ENCODE data around the gene JMJD4. TPM values are rescaled to one million over a fixed set of nuclear protein-coding genes. Genes with fewer than 3 reads are reported as not detected.
A peak's percentile ranks its signal among the peaks of the same experiment; 100 is the strongest.

The JMJD4 gene
- total and polyA plus RNA-seq, 2 donors (not counting 3 experiments of a cell fraction or from before 2014, with no cell fraction given): 17.3 to 31.2 TPM

GRCh38 chr1:227733751-227734545, 1.2 kb downstream of the JMJD4 start:
- peak overlapping the region; percentile 65 to 89 (median 87) for H3K4me3 ChIP-seq (replicated peaks in 1 of 3; ENCODE audit: insufficient read depth in 1 of 3, low read depth in 1 of 3, low read length in 3 of 3)
- no peak for DNase-seq (ENCODE audit: low read depth, low spot score)
- intact Hi-C loops (cut with micrococcal nuclease): loop anchor here (10.0 kb wide), 1 partner anchor 351 kb away; the partner anchor contains the start of gene ARF1
- peaks cover 0 to 21% of the 10 kb centered on the region in 2 experiments for H3K36me3 ChIP-seq (ENCODE audit: control insufficient read depth in 2 of 2, extremely low read depth in 1 of 2, insufficient read depth in 2 of 2, low read length in 2 of 2)
- peaks cover 12% of the 10 kb centered on the region for H3K4me1 ChIP-seq (ENCODE audit: control insufficient read depth, extremely low read depth, insufficient read depth, low read length)
- POLR2A ChIA-PET: no interaction called here
- peak overlapping the region; percentile 85 for H3K4me2 ChIP-seq (ENCODE audit: insufficient read depth, low read length)
- H3K9me3 ChIP-seq (replicated peaks; ENCODE audit: control insufficient read depth, insufficient read depth, low read length): no peaks in the 10 kb centered on the region
- dilution Hi-C loops (cut with MboI; ENCODE audit: extremely low pct_ligation_motif_present, low sequenced_read_pairs): no loop called here
- H3K9me1 ChIP-seq (replicated peaks; ENCODE audit: control insufficient read depth, extremely low read depth, insufficient read depth, low read length): no peaks in the 10 kb centered on the region
- H3K27ac ChIP-seq (ENCODE audit: insufficient read depth, low read depth, low read length): no peak overlapping the region
- no TSS peak for BruUV-seq (replicated peaks)
- no peak for FAIRE-seq
- H3K79me2 ChIP-seq (ENCODE audit: control insufficient read depth, insufficient read depth, low read length): peaks cover 47% of the 10 kb centered on the region
- H2AFZ ChIP-seq (ENCODE audit: low read depth, low read length): no peak overlapping the region
- no peaks in the 10 kb centered on the region for H3K27me3 ChIP-seq (ENCODE audit: control insufficient read depth in 2 of 2, insufficient read depth in 2 of 2, low read length in 2 of 2)
- CTCF ChIA-PET: no interaction called here
- no peaks in the 10 kb centered on the region for H4K20me1 ChIP-seq (replicated peaks; ENCODE audit: control insufficient read depth, extremely low read depth, insufficient read depth, low read length)
- H3K9ac ChIP-seq (replicated peaks; ENCODE audit: extremely low read depth, insufficient read depth, low read length): peak overlapping the region; percentile 70
- TF ChIP-seq FOS (IDR thresholded peaks at IDR 0.05; ENCODE audit: borderline replicate concordance, insufficient read depth, low read length) (no peak), POLR2AphosphoS5 (IDR thresholded peaks at IDR 0.05; ENCODE audit: insufficient read depth, low read depth, low read length) (no peak)

DNA sequence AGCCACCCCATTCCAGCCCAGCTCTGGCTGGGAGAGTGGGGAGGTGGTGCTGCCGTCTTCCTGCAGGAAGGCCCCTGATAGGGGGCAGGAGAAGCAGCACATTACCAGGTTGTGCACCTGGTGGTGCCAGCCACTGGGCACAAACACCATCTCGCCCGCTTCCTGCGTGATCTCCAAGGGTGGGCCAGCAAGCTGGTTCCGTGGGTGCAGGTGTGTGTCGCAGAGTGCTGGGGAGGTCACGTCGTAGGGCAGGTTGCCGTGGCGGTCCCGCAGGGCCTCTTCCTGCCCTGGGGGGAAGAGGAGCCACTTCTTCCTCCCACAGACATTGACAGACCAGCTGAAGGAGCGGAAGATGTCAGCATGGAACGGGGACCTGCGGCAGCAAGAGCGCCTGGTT, 1.8 kb downstream of the JMJD4 start:
- peaks cover 12% of the 10 kb centered on the region for H3K4me1 ChIP-seq (ENCODE audit: control insufficient read depth, extremely low read depth, insufficient read depth, low read length)
- ChIA-PET CTCF (no interaction called here), POLR2A (no interaction called here)
- H3K4me3 ChIP-seq (replicated peaks in 1 of 3; ENCODE audit: insufficient read depth in 1 of 3, low read depth in 1 of 3, low read length in 3 of 3): no peak overlapping the region
- no peaks in the 10 kb centered on the region for H3K27me3 ChIP-seq (ENCODE audit: control insufficient read depth in 2 of 2, insufficient read depth in 2 of 2, low read length in 2 of 2)
- no peaks in the 10 kb centered on the region for H4K20me1 ChIP-seq (replicated peaks; ENCODE audit: control insufficient read depth, extremely low read depth, insufficient read depth, low read length)
- intact Hi-C loops (cut with micrococcal nuclease) (loop anchor here (10.0 kb wide), 1 partner anchor 351 kb away; the partner anchor contains the start of gene ARF1), dilution Hi-C loops (cut with MboI; ENCODE audit: extremely low pct_ligation_motif_present, low sequenced_read_pairs) (no loop called here)
- no peaks in the 10 kb centered on the region for H3K9me3 ChIP-seq (replicated peaks; ENCODE audit: control insufficient read depth, insufficient read depth, low read length)
- FAIRE-seq: no peak
- BruUV-seq (replicated peaks): no TSS peak
- no peak overlapping the region for H2AFZ ChIP-seq (ENCODE audit: low read depth, low read length)
- H3K9me1 ChIP-seq (replicated peaks; ENCODE audit: control insufficient read depth, extremely low read depth, insufficient read depth, low read length): no peaks in the 10 kb centered on the region
- no peak overlapping the region for H3K27ac ChIP-seq (ENCODE audit: insufficient read depth, low read depth, low read length)
- no peak for DNase-seq (ENCODE audit: low read depth, low spot score)
- no peak overlapping the region for H3K4me2 ChIP-seq (ENCODE audit: insufficient read depth, low read length)
- no peak overlapping the region for H3K9ac ChIP-seq (replicated peaks; ENCODE audit: extremely low read depth, insufficient read depth, low read length)
- peaks cover 41% of the 10 kb centered on the region for H3K79me2 ChIP-seq (ENCODE audit: control insufficient read depth, insufficient read depth, low read length)
- peaks cover 0 to 21% of the 10 kb centered on the region in 2 experiments for H3K36me3 ChIP-seq (ENCODE audit: control insufficient read depth in 2 of 2, extremely low read depth in 1 of 2, insufficient read depth in 2 of 2, low read length in 2 of 2)
- TF ChIP-seq MYC (IDR thresholded peaks at IDR 0.05; ENCODE audit: low read depth, low read length): no peak
- no peak for TF ChIP-seq GATA2 (IDR thresholded peaks at IDR 0.05; ENCODE audit: insufficient read depth, insufficient read length, low read depth, low read length)
- no peak for TF ChIP-seq JUN (IDR thresholded peaks at IDR 0.05; ENCODE audit: borderline replicate concordance, insufficient read depth, insufficient read length, low read depth)
- TF ChIP-seq EZH2 (IDR thresholded peaks at IDR 0.05; ENCODE audit: borderline replicate concordance, low read depth, low read length, severe bottlenecking): no peak
- no peak for TF ChIP-seq FOS (IDR thresholded peaks at IDR 0.05; ENCODE audit: borderline replicate concordance, insufficient read depth, low read length)
- TF ChIP-seq POLR2A (IDR thresholded peaks at IDR 0.05; ENCODE audit: low read depth, low read length): no peak
- TF ChIP-seq POLR2AphosphoS5 (IDR thresholded peaks at IDR 0.05; ENCODE audit: insufficient read depth, low read depth, low read length): no peak
- TF ChIP-seq, protein P1, sequence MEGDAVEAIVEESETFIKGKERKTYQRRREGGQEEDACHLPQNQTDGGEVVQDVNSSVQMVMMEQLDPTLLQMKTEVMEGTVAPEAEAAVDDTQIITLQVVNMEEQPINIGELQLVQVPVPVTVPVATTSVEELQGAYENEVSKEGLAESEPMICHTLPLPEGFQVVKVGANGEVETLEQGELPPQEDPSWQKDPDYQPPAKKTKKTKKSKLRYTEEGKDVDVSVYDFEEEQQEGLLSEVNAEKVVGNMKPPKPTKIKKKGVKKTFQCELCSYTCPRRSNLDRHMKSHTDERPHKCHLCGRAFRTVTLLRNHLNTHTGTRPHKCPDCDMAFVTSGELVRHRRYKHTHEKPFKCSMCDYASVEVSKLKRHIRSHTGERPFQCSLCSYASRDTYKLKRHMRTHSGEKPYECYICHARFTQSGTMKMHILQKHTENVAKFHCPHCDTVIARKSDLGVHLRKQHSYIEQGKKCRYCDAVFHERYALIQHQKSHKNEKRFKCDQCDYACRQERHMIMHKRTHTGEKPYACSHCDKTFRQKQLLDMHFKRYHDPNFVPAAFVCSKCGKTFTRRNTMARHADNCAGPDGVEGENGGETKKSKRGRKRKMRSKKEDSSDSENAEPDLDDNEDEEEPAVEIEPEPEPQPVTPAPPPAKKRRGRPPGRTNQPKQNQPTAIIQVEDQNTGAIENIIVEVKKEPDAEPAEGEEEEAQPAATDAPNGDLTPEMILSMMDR (IDR thresholded peaks at IDR 0.05; ENCODE audit: extremely low read depth in 1 of 2, insufficient read depth in 1 of 2, low read depth in 1 of 2, low read length in 2 of 2): no peak
- TF ChIP-seq MAX (IDR thresholded peaks at IDR 0.05; ENCODE audit: insufficient read depth, insufficient read length): no peak

All from endothelial cell of umbilical vein (primary cell).